GM23248 (cell line): Measurements from ENCODE around the gene PLIN5. TPM values are rescaled to one million over a fixed set of nuclear protein-coding genes. Genes with fewer than 3 reads are reported as not detected.

Source experiments
- DNase-seq: peaks from one replicate; pipeline ENCODE4 v3.0.0-alpha.2; 2015
- H2AFZ ChIP-seq: fragments of 200-600 bp; sonication (generic); 2 replicates; pipeline ENCODE4 v1.6.1; 2016; ENCODE audit warnings: antibody characterized with exemption
- H3F3A ChIP-seq: fragments of 200-600 bp; sonication (generic); 2 replicates; pipeline ENCODE4 v1.6.1; 2016; ENCODE audit warnings: mild to moderate bottlenecking, antibody characterized with exemption, mixed run types; ENCODE audit not compliant: insufficient read depth
- H3K27ac ChIP-seq: fragments of 200-600 bp; sonication (generic); 2 replicates; pipeline ENCODE4 v1.5.1; 2016; ENCODE audit warnings: mild to moderate bottlenecking
- H3K27me3 ChIP-seq: fragments of 200-600 bp; sonication (generic); replicated peaks from 2 replicates; pipeline ENCODE4 v1.6.1; 2016; ENCODE audit warnings: mild to moderate bottlenecking; ENCODE audit not compliant: insufficient read depth
- H3K36me3 ChIP-seq: fragments of 200-600 bp; sonication (generic); 2 replicates; pipeline ENCODE4 v1.6.1; 2016; ENCODE audit warnings: low read depth, mild to moderate bottlenecking
- H3K4me1 ChIP-seq: fragments of 200-600 bp; sonication (generic); 2 replicates; pipeline ENCODE4 v1.6.1; 2016; ENCODE audit warnings: mild to moderate bottlenecking; ENCODE audit not compliant: insufficient read depth
- H3K4me2 ChIP-seq: fragments of 200-600 bp; sonication (generic); one replicate; pipeline ENCODE4 v1.6.1; 2016; ENCODE audit warnings: mild to moderate bottlenecking; ENCODE audit not compliant: unreplicated experiment
- H3K4me3 ChIP-seq: fragments of 200-600 bp; sonication (generic); 2 replicates; pipeline ENCODE4 v1.5.1; 2016; ENCODE audit warnings: mild to moderate bottlenecking
- H3K79me2 ChIP-seq: fragments of 200-600 bp; sonication (generic); 2 replicates; pipeline ENCODE4 v1.6.1; 2016; ENCODE audit warnings: mild to moderate bottlenecking; ENCODE audit not compliant: insufficient read depth
- H3K9ac ChIP-seq: fragments of 200-600 bp; sonication (generic); 2 replicates; pipeline ENCODE4 v1.6.1; 2016; ENCODE audit warnings: mild to moderate bottlenecking
- H3K9me2 ChIP-seq: fragments of 200-600 bp; sonication (generic); 2 replicates; pipeline ENCODE4 v1.6.1; 2016; ENCODE audit warnings: mixed run types, mild to moderate bottlenecking, moderate library complexity; ENCODE audit not compliant: insufficient read depth
- H3K9me3 ChIP-seq: fragments of 200-600 bp; sonication (generic); one replicate; pipeline ENCODE4 v1.6.1; 2017; ENCODE audit warnings: low read depth
- H4K20me1 ChIP-seq: fragments of 200-600 bp; sonication (generic); 2 replicates; pipeline ENCODE4 v1.6.0; 2016; ENCODE audit not compliant: insufficient read depth
- EZH2 ChIP-seq: fragments of 200-600 bp; sonication (generic); IDR thresholded peaks from 2 replicates; pipeline ENCODE4 v1.6.1; 2018; ENCODE audit warnings: antibody characterized with exemption, mild to moderate bottlenecking; ENCODE audit not compliant: insufficient read depth, poor library complexity, severe bottlenecking
- EZH2phosphoT487 ChIP-seq: fragments of 200-600 bp; sonication (generic); IDR thresholded peaks from 2 replicates; pipeline ENCODE4 v1.6.1; 2018; ENCODE audit warnings: antibody characterized with exemption, moderate library complexity, mild to moderate bottlenecking, low read depth; ENCODE audit not compliant: insufficient read depth
- WGBS, 2 experiments: methylation state at CpG; one replicate each; pipeline ENCODE4 v1.1.6; 2015 to 2017; ENCODE audit warnings: low lambda C conversion rate in 2 of 2, low coverage in 1 of 2; ENCODE audit errors: missing lambda C conversion rate in 2 of 2; 5-methylcytosine and 5-hydroxymethylcytosine counted together
- in situ Hi-C: fragments of 300-500 bp; cut with MboI; formaldehyde crosslinking; loops from 2 replicates; pipeline ENCODE4 v1.15.0; 2020
- polyA plus RNA-seq: library from polyadenylated mRNA; unstranded; fragments of >200 nt; fragmentation: Nextera tagmentation; extraction: Ambion mirVana; gene quantifications from 2 replicates; pipeline ENCODE4 v1.2.1, GENCODE V29; 2016
- total RNA-seq: library from RNA; depleted of rRNA; stranded (reverse); fragments of >200 nt; shearing (Covaris generic); gene quantifications from 2 replicates; pipeline ENCODE4 v1.2.3, GENCODE V29; 2014

The PLIN5 gene
- total and polyA plus RNA-seq, 2 experiments from 2014 or later = not detected

DNA sequence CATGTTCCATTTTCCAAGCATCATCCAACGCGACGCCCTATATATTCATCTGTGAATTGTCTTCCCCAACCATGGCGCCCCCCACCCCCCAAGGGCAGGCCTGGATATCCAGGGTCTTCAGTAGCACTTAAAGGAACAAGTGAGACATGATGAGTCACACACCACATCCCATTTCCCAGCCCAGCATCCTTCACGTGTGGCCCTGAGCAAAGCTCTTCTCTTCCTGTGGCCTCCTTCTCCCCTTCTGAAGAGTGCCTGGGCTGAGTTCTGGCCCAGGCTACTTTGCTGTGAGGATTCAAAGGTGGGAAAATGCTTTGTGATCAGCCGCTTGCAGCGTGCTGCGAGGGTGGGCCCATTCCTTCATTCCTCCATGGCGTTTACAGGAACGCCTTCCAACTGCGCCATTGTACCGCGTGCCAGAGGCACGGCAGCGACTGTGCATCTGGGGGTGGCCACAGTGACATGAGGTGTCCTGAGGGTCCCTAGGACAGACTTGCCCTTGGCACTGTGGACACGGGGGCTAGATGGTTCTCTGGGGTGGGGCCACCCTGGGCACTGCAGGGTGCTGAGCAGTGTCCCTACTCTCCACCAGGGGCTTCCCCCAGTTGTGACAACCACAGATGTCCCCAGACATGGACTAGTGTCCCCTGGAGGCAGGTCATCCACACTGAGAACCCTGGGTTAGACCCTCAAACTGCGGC lies 28.4 kb downstream of the PLIN5 start:
- H3K27ac ChIP-seq = no peak overlapping the region
- TF ChIP-seq EZH2 (no peak), EZH2phosphoT487 (no peak)

GRCh38 chr19:4505570-4506448 lies 29.2 kb downstream of the PLIN5 start:
- Histone ChIP-seq H3K36me3 (no peaks in the 10 kb centered on the region; the same call in 1 of the 2 replicates), H3F3A (no peaks in the 10 kb centered on the region), H3K9ac (no peak overlapping the region), H2AFZ (no peak overlapping the region), H3K4me2 (no peak overlapping the region), H3K4me1 (peaks cover 8% of the 10 kb centered on the region; the same call in 1 of the 2 replicates), H3K27ac (no peak overlapping the region), H3K4me3 (no peak overlapping the region), H4K20me1 (no peaks in the 10 kb centered on the region), H3K79me2 (no peaks in the 10 kb centered on the region), H3K9me3 (no peaks in the 10 kb centered on the region), H3K27me3 (no peaks in the 10 kb centered on the region), H3K9me2 (no peaks in the 10 kb centered on the region)
- TF ChIP-seq EZH2 = no peak
- TF ChIP-seq EZH2phosphoT487 = no peak
- 91 to 94% methylated on average over 26 to 34 of the region's 34 CpGs for WGBS, 2 experiments
- DNase-seq = no peak
- in situ Hi-C loops = no loop called here

More for the DNA sequence above, 28.4 kb downstream of the PLIN5 start:
- in situ Hi-C loops = no loop called here
- Histone ChIP-seq H3K9me3 (no peaks in the 10 kb centered on the region), H3K9ac (no peak overlapping the region), H3K36me3 (no peaks in the 10 kb centered on the region; the same call in 1 of the 2 replicates), H3K4me1 (peaks cover 8% of the 10 kb centered on the region; the same call in 1 of the 2 replicates), H2AFZ (no peak overlapping the region), H3K4me2 (no peak overlapping the region), H3F3A (no peaks in the 10 kb centered on the region), H3K27me3 (no peaks in the 10 kb centered on the region), H3K79me2 (no peaks in the 10 kb centered on the region), H4K20me1 (no peaks in the 10 kb centered on the region), H3K4me3 (no peak overlapping the region), H3K9me2 (no peaks in the 10 kb centered on the region)
- DNase-seq = peak; percentile 75
- 77 to 80% methylated on average over 17 of the region's 17 CpGs for WGBS, 2 experiments

- no peaks in the 10 kb centered on the region for H3K79me2 ChIP-seq
- H3K27ac ChIP-seq = no peak overlapping the region
- H3K36me3 ChIP-seq = no peaks in the 10 kb centered on the region; the same call in 1 of the 2 replicates
- no peaks in the 10 kb centered on the region for H3K9me2 ChIP-seq
- no peak overlapping the region for H2AFZ ChIP-seq
- H3K4me1 ChIP-seq = peaks cover 8% of the 10 kb centered on the region; the same call in 1 of the 2 replicates
- TF ChIP-seq EZH2 (no peak), EZH2phosphoT487 (no peak)
- H3K27me3 ChIP-seq = no peaks in the 10 kb centered on the region
- H3K4me3 ChIP-seq = no peak overlapping the region
- in situ Hi-C loops = no loop called here
- H4K20me1 ChIP-seq = no peaks in the 10 kb centered on the region
- 80 to 85% methylated on average over 14 to 15 of the region's 15 CpGs for WGBS, 2 experiments
- H3K9me3 ChIP-seq = no peaks in the 10 kb centered on the region
- H3K9ac ChIP-seq = no peak overlapping the region
- DNase-seq = no peak
- no peaks in the 10 kb centered on the region for H3F3A ChIP-seq
- H3K4me2 ChIP-seq = no peak overlapping the region
Measured at GRCh38 chr19:4504891-4505569, 30.0 kb downstream of the PLIN5 start.

DNA sequence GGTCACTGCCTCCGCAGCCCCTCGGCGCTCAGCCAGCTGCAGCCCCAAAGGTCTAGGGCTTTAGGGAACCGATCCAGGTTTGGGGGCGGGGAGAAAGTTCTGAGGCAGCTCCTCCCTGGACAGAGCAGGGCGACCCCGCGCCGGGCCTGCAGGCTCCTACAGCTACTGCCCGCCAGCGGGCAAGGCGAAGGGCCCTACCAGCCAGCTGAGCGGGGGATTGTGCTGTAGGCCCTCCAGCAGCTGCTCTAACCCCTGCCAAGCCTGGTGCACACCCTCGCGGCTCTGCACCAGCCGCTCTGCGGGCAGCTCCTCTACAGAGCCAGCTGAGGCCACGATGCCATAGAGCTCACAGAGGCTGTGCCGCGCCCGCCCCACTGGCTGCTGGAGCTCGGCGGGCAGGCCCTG lies 30.7 kb downstream of the PLIN5 start:
- Histone ChIP-seq H3K9ac (no peak overlapping the region), H3K9me3 (no peaks in the 10 kb centered on the region), H3K4me1 (peaks cover 8% of the 10 kb centered on the region; the same call in 1 of the 2 replicates), H2AFZ (no peak overlapping the region), H3K9me2 (no peaks in the 10 kb centered on the region), H3K79me2 (no peaks in the 10 kb centered on the region), H4K20me1 (no peaks in the 10 kb centered on the region), H3K4me2 (no peak overlapping the region), H3K27me3 (no peaks in the 10 kb centered on the region), H3K36me3 (no peaks in the 10 kb centered on the region; the same call in 1 of the 2 replicates), H3F3A (no peaks in the 10 kb centered on the region), H3K27ac (no peak overlapping the region), H3K4me3 (no peak overlapping the region)
- TF ChIP-seq EZH2 = no peak
- no peak for TF ChIP-seq EZH2phosphoT487
- 89 to 91% methylated on average over 22 to 23 of the region's 23 CpGs for WGBS, 2 experiments
- in situ Hi-C loops = no loop called here
- no peak for DNase-seq
